Panc1 (cell line): Measurements from ENCODE around the gene RABEP1.

Source experiments
- CTCF ChIP-seq: fragments of 450-650 bp; IDR thresholded peaks from 2 replicates; pipeline ENCODE4 v1.5.1; 2017; ENCODE audit warnings: mild to moderate bottlenecking
- TF ChIP-seq, protein P1 (sequence below), 2 experiments: IDR thresholded peaks; 2 replicates each; pipeline ENCODE4 v1.6.1; 2011 to 2012; ENCODE audit warnings: low read depth in 2 of 2, control low read depth in 1 of 2, low read length in 1 of 2, mild to moderate bottlenecking in 1 of 2, moderate library complexity in 1 of 2; ENCODE audit not compliant: insufficient read depth in 1 of 2

DNA sequence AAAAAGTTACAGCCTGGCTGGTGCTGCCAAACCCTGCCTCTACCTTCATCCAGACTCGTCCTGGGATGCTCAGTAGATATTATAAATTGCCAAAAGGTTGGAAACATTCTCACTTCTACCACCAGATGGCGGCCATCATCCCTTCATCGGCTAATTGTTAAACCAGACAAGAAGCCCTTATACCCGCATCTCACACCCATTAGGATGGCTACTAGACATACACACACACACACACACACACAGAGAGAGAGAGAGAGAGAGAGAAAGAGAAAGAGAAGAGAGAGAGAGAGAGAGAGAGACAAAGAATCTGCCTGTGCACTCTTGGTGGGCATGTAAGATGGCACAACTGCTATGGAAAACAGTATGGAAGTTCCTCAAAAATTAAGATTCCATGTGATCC lies 32.5 kb upstream of the RABEP1 start:
- TF ChIP-seq, protein P1, sequence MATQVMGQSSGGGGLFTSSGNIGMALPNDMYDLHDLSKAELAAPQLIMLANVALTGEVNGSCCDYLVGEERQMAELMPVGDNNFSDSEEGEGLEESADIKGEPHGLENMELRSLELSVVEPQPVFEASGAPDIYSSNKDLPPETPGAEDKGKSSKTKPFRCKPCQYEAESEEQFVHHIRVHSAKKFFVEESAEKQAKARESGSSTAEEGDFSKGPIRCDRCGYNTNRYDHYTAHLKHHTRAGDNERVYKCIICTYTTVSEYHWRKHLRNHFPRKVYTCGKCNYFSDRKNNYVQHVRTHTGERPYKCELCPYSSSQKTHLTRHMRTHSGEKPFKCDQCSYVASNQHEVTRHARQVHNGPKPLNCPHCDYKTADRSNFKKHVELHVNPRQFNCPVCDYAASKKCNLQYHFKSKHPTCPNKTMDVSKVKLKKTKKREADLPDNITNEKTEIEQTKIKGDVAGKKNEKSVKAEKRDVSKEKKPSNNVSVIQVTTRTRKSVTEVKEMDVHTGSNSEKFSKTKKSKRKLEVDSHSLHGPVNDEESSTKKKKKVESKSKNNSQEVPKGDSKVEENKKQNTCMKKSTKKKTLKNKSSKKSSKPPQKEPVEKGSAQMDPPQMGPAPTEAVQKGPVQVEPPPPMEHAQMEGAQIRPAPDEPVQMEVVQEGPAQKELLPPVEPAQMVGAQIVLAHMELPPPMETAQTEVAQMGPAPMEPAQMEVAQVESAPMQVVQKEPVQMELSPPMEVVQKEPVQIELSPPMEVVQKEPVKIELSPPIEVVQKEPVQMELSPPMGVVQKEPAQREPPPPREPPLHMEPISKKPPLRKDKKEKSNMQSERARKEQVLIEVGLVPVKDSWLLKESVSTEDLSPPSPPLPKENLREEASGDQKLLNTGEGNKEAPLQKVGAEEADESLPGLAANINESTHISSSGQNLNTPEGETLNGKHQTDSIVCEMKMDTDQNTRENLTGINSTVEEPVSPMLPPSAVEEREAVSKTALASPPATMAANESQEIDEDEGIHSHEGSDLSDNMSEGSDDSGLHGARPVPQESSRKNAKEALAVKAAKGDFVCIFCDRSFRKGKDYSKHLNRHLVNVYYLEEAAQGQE (IDR thresholded peaks at IDR 0.05; ENCODE audit: insufficient read depth in 1 of 2, low read depth in 2 of 2, low read length in 1 of 2) = no peak
- peak; percentile 82 for TF ChIP-seq CTCF
